HuH-7.5 (cell line): Measurements from ENCODE around the gene PRKAG1.

Experiments
- DNase-seq: peaks from one replicate; pipeline ENCODE4 v3.0.0; 2011; ENCODE audit warnings: low spot score

PRKAG1 gene

DNA sequence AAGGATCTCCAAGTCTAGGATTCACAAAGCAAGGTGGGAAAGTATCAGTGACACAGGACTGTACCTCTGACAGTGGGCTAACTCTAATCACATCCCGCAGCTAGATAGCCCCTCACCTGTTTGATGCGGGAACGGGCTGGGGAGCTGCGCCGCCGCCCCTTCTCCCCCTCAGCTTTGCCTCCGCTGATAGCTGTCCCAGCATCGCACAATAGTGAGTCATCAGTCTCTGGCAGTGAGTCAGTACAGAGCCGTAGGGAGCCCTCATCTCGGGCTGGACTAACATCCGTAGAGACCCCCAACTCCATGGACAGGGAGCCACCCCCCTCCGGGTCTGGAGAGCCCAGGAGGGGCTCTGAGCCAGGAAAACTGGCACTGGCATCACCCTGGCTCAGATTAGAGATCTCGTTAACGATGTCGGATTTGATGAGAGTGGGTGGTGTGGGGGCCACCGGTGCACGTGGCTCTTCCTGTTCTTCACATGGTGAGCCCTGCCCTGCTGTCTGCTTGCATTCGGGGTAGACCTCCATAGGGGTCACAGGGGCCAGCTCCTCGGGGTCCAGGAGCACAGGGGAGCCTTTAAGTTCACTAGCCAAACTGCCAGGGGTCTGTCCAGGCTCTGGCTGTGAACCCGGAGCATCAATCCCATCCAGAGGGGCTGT, 31.1 kb upstream of the PRKAG1 start:
- DNase-seq: no peak

DNA sequence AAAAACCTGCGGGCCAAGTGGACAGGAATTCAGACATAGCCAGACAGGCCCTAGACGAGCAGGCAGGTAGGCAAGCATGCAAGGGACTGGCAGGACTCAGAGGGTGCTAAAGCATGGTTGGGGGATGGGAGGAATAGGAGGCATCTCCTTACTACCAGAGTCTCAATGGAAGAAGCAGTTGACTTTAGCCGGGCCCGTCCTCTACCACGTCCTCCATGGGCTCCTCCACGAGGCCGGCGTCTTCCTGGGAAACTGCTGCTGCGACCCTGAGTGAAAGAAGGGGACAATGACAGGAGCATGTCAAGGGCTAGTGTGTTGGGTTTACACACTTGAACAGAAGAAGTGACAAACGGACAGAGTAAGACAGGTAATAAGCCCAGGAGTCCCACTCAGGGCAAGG, 30.4 kb upstream of the PRKAG1 start:
- DNase-seq: no peak

DNA sequence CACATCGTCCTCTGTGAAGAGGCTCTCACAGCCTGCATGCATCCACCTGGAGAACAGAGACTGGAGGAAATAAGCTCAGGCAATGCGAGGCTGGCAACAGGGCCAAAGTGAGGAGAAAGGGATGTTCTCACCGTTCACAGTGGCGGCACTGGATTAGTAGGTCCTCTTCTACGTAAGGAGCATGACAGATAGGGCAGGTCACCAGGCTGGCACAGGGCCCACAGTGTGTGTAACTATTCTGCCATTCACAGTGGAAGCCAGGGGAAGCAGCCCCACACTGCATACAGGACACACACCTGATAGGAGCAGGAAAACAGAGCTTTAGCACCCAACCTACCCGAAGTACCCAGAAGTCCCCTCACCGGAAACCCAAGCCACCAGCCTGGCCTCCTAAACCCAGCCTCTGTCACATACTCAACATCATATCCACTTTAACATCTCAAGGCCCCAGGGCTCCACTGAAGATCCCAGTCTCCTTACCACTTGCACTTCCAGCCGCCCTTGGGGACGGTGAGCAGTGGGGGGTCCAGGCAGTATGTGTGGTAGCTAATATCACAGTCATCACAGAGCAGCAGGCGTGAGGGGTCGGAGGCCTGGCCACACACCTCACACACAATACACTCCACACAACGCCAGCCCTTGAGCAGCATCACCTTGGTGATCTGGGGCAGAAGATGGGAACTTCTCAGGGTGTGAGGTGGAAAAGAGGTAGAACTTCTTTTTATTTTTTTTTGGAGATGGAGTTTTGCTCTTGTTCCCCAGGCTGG, 27.7 kb upstream of the PRKAG1 start:
- DNase-seq: no peak

DNA sequence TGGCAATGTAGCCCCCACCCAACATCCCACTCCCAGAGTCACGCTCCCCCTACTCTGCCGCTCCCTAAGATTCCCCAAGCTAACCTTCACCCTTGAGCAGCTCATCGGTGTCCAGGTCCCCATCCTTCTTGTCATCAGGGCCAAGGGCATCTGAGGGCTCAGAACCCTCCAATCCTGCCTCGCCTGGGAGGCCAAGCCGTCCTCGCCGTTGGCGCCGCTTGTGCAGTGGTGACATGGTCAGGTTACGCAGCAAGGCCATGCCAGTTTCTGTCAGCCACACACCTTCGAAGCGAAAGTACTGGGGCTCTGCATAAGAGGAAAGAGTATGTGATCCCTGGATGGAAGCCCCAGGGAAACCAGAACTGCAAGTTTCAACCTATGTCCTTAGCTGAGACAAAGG, 26.1 kb upstream of the PRKAG1 start:
- DNase-seq: no peak

DNA sequence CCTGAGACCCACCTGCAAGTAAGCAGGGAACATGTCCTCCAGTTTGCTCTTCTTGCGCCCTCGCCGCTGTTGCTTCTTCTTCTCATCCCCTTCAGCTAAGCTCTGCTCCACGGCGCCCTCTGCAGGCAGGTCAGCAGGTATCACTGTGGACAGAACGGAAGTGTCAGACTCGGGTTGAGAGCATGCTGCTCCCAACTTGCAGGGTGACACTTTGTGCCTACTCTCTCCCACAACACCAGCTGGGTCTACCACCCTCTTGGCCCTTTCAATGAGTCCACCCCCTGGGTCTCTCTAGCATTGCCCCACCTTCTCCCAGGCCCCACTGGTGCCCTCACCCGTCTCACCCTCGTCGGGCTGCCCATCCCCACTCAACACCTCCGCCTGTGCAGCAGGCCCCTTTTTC, 25.3 kb upstream of the PRKAG1 start:
- peak; percentile 91 for DNase-seq

DNA sequence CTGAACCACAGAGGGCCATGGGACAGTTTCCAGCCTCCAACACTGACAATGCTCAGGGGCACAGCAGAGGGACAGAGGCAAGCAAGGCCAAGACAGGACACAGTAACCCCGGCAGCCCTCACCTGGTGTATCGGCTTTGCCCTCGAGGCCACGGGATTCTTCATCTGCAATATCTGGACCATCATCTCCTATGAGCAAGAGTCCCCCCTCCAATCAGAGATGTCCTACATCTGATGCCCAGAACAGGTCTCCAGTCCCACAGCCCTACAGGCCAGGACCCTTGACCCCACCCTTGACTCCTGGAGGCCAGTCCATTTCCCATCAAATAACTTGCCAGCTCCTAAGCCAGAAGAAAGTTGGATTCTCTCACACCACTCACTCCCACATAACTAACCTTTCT, 24.7 kb upstream of the PRKAG1 start:
- DNase-seq: no peak

DNA sequence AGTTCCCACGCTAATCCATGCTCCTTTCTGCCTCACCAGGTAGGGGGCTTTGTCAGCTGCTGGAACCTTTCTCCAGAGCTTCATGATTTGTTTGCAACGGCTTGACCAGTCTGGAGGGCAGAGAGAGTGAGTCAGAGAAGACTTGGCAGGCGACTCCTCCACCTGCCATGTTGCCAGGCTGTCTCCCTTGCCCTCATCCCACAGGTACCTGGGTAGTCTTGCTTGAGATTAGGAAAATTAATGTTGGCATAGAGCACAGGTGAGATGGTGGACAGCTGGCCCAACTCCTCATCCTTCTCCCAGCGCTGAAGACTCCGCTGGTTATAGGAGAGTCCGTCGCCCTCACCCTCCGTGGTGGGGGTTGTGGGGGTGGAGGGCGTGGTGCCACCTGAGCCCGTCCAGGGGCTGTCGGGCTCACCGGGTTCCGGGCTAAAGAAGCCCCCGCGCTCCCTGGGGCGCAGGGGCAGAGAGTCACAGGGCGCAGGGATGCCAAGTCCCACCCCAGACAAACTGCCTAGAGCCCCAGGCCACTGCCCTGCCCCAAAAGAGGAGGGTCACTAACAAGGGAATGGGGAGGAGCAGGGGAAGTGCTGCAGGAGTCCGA, 23.4 kb upstream of the PRKAG1 start:
- no peak for DNase-seq

DNA sequence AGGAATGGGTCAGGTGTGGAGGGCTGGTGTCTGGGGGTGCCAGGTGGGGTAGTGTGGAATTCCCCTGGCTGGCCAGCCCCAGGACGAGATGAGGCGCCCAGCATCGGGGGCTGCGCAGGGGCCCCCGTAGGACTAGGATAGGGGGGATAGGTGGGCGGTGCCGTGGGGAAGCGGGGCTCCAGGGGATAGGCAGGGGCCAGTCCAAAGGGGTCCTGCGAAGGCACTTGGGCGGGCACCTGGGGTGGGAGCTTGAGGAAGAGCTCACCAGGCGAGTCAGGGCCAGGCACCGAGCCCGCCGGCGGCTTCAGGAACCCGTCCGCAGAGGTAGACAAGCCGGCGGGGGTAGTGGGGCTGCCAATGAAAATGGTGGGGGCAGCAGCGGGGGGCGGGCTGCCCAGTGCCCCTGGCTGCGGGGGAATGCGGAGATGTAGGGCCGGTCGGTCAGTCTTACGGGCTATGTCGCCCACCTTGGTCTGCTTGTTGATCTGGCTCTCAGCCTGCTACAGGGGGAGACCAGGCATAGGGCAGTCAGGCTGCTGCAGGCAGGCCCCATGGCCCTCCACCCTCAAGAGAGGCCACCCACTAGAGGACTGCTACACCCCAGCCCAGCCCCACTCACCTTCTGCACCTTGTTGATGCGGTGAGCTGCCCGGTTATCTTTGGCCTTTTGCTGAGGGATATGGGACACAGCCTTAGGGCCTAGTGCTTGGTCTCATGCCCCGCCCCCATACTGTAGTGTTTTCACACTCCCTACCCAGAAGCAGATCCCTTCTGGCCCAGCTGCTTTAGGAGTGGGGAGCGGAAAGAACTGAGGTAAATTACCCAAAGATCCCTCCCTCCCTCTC, 22.7 kb upstream of the PRKAG1 start:
- DNase-seq: no peak

DNA sequence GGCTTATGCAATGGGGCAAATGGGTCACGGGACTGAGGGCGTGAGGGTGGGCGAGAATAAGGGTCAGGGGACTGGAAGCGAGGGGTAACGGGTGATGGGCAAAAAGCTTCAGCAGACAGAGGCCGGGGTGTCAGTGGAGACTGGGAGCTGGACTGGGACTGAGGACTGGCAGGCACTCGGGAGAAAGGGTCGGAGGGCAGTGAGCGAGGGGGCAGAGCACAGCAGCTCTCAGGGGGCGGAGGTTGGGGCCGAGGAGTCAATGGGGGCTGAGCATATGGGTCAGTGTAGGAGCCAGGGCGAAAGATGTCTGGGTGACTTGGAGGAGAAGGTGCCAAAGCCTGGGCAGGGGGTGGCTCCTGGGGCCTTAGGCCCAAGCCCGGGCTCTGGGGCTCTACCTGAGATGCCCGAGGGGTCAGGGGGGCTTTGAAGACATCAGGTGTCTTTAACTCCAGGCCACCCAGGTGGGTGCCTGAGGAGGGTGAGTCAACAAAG, 21.8 kb upstream of the PRKAG1 start:
- no peak for DNase-seq

DNA sequence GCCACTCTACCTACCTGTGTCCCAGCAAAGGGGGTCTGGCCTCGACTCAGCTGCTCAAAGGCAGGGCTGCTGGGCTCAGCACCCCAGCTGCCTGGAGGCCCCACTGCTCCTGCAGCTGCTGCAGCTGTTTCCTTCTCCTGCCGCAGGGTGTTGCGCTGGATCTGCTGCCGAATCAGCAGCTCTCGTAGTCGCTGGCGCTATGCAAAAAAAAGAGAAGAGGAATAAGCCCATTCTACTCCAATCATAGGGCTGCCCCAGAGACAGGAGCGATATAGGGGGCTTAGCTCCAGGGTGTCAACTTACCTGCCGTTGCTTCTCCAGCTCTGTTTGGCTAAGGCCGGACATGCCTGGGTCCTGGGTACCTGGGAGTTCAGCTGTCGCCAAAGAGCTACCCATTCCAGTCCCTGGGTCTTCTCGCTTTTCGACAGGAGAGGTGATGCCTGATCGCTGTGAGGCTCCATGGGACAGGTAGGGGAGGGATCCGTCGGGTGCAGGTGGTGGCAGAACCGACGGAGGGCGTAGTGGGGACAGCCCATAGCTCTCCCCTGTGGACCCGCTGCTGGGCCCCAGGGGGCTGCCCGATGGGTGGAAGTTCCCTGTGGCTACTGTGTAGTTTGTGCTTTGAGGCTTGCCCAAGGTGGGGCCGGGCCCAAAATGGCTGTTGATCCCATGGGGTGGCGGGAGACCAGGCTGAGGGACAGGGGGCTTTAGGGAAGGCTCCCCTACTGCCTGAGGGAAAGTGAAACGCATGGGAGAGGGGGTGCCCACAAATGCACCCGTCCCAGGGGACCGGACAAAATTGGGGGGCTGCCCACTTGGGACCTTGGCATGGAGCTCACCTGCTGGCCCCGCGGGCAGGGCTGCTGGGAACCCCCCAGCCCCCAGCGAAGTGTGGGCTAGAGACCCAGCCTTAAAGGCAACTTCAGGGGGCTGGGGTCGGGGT, 21.1 kb upstream of the PRKAG1 start:
- no peak for DNase-seq

DNA sequence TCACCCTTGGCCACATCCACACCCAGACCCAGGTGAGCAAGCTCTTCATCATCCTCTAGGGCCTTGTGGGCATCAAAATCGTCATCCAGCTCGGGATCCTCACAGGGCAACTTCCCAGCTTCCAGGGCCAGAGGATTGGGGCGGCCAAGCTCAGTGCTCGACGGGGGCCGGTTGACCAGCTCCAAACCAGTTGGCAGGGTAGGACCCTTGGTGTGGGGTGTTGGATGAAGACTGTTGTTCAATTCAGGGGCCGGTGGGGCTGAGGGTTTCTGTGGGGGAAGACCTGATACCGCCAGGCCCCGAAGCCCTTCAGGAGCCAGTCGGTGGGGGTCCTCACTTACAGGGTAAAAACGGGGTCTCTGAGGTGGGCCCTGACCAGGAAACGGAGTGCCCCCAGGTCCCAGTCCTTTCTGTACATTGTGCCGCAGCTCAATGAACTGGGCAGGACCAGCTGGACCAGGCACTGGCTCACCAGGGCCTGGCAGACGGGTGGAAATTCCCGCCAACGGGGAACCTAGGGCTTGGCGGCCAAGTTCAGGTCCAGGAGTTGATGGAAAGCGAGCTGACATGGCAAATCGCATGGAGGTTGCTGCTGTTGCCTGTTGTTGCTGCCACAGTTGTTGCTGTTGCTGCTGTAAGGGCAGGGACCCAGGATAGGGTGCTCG, 19.8 kb upstream of the PRKAG1 start:
- DNase-seq: no peak

DNA sequence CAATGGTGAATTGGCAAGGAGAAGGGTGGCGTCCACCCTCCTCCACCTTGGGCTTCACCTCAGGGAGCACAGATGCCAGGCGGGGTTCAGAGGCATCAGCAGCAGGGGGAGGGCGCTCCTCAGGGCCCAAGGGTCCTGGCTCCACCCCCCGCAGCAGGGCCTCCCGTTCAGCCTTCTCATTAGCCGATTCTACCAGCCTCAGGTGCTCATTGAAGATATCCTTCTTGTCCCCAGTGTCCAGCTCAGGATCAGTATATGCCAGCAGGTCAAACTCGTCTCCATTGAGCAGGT, 19.3 kb upstream of the PRKAG1 start:
- DNase-seq: no peak

DNA sequence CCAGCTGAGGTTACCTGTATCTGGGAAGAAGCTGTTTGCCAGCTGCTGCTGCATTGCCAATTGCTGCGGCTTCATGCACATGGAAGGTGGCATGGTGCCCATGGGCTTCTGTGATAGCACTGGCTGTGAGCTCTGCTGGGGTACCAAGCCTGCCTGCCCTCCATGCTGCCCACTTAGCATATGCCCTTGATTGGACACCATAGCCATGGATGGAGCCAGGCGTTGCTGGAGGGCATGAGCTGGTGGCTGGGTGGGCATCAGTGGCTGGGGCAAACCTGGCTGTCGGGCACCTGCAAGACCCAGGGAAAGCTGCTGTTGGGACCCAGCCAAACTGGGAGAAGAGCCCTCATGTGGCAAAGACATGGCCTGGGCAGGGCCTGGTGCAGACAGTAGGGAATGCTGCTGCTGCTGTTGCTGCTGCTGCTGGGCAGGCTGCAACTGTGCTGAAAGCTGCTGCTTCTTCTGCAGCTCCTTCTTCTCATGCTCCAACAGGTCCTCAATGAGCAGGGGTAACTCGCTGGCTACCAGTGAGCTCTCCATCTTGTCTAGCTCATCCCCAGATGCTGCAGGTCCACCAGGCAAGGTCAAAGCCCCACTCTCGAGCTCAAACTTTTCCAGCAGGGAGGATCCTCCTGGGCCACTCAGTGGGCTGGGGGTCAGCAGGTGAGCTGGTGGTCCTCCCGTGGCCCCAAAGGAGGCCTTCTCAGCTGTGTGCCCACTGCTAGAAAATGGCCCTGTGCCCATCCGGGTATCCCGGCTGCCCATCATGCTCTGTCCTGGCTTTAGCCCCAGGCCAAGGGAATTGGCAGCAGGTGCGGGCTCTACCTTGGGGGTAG, 18.8 kb upstream of the PRKAG1 start:
- DNase-seq: no peak

DNA sequence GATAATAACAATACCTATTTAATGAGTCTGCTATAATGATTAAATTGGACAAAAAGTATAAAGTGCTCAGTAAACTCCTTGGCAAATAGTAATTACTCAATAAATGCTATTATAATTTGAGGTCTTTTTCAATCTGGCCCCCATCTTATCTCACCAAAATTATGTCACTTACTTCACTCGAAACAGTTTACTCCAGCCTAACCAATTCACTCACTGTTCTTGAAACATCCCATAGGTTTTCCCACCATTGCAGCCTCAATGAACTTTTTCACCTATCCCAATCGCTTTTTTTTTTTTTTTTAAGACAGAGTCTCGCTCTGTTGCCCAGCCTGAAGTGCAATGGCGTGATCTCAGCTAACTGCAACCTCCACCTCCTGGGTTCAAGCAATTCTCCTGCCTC, 17.5 kb upstream of the PRKAG1 start:
- DNase-seq: no peak

DNA sequence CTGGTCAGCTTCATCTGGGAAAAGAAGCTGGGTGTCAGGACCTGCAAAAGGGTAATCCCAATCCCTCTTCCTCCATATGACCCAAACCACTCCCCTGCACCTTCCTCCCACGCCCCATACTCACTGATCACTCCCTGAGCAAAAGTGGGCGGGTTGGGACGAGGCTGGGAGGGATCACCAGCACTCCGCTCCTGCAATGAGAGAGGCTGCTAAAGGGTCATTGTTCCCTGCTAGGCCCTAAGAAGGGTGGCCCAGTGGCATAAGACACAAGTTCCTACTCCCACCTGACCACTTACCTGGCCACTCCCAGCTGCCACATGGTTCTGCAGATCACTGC, 15.7 kb upstream of the PRKAG1 start:
- no peak for DNase-seq

DNA sequence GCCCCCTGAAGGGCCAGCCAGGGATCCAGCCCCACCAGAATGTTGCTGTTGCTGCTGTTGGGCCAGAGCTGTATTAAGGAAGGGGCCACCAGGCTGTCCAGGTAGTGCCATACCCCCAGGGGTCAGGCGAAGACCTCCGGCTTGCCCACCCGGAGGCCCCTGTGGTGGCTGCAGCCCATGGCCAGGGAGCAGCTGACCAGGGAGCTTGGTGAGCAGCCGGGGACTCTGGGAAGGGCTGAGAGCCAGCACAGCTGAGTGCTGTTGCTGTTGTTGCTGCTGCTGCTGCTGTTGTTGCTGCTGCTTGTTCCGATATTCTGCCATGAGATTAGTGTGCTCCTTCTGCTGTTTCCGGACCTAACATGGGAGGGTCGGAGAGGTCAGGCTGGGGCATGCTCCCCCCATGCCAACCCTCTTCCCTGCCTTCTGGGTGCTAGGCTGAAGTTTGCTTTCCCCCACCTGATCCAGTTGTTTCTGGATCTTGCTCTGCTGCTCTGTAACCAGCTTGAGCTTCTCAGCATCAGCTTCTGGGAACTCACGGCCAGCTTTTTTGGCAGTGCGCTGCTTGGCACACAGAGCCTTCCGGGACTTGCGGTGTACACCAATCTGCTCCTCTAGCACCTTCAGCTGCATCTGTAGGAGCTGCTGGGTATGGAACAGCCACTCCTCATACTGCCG, 15.2 kb upstream of the PRKAG1 start:
- no peak for DNase-seq

DNA sequence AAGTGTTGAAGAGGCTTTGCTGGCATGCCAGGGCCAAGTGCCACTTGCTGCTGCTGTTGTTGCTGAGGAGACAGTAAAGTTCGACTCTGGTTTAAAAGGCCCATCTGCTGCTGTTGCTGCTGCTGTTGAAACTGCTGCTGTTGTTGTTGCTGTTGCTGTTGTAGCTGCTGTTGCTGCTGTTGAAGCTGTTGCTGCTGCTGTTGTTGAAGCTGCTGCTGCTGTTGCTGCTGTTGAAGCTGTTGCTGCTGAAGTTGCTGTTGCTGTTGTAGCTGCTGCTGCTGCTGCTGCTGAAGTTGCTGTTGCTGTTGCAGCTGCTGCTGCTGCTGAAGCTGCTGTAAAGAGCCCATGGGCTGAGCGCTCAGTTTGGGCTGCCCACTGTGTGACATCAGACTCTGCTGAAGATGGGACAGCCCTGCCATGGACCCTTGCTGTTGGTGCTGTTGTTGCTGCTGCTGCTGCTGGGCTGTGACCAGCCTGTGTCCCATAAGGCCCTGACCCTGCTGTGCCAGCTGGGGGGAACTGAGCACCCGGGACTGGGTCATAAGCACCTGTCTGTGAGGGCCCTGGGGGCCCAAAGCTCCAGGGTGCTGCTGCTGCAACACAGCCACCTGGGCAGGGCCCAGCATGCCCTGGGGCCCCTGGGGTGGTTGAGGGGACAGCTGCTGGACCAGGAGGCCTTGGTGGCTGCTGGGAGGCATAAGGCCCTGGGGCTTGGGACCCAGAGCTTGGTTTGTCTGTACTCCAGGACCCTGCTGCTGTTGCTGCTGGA, 14.3 kb upstream of the PRKAG1 start:
- DNase-seq: no peak

DNA sequence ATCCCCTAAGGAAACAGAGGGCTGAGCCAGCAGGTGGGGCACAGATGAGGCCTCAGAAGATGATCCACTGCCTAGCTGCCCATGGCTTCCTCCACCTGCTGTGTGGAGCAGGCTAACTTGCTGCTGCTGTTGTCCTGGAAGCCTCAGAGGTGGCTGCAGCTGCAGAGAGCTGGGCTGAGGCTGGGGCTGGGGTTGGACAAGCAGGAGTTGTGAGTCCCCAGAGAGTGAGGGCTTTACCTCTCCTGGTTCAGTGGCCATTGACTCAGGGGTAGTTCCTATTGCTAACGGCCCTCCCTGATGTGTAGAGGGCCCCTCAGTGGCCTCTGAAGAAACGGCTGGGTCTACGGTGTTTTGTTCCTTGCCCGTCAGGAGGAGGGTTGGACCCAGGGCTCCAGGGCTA, 13.7 kb upstream of the PRKAG1 start:
- DNase-seq: no peak
